B cell (primary cell): ENCODE data around the gene TMED7. TPM values are rescaled to one million over a fixed set of nuclear protein-coding genes. Genes with fewer than 3 reads are reported as not detected.

ENCODE experiments used
- ATAC-seq: fragments of 200-7000 bp; cut with Tn5 transposase; one replicate; pipeline ENCODE4 v1.10.0; 2021; ENCODE audit warnings: low read depth, mild to moderate bottlenecking, moderate number of reproducible peaks, moderate library complexity
- CTCF ChIA-PET: fragments of 350-600 bp; sonication (Branson Sonifier 250); formaldehyde crosslinking; loops from one replicate; lab custom pipeline; 2021; ENCODE audit warnings: antibody characterized with exemption, inconsistent platforms; lab: Charles Lee
- POLR2A ChIA-PET: fragments of 350-600 bp; sonication (Branson Sonifier 250); formaldehyde crosslinking; loops from one replicate; lab custom pipeline; 2021; ENCODE audit warnings: antibody characterized with exemption; lab: Charles Lee
- DNase-seq: peaks from one replicate; pipeline ENCODE4 v3.0.0; 2013
- H2AFZ ChIP-seq: 2 replicates; pipeline ENCODE4 v1.6.1; 2012; ENCODE audit warnings: mild to moderate bottlenecking, low read depth, low read length; ENCODE audit not compliant: insufficient read depth, poor library complexity, severe bottlenecking
- H3K27ac ChIP-seq, 2 donors: 1 replicate in 1 of 2; 2 replicates in 1 of 2; pipeline ENCODE4 v1.5.1; 2012 to 2013; ENCODE audit warnings: low read length in 2 of 2, mild to moderate bottlenecking in 2 of 2, moderate library complexity in 1 of 2
- H3K27me3 ChIP-seq, 4 experiments: fragments of 200-600 bp in 1 of 4; sonication (generic) in 1 of 4; replicated peaks in 1 of 4; 1 replicate in 2 of 4; 2 replicates in 2 of 4; pipeline versions ENCODE4 v1.6.1 to v1.7.0; 2013 to 2016; ENCODE audit warnings: low read length in 3 of 4, mild to moderate bottlenecking in 2 of 4, mixed read lengths in 1 of 4, moderate library complexity in 1 of 4; ENCODE audit not compliant: insufficient read depth in 4 of 4, control insufficient read depth in 3 of 4; ENCODE audit errors: control extremely low read depth in 1 of 4
- H3K36me3 ChIP-seq, 2 experiments: replicated peaks in 1 of 2; 1 replicate in 1 of 2; 2 replicates in 1 of 2; pipeline versions ENCODE4 v1.6.1 to v1.7.1; 2013; ENCODE audit warnings: low read length in 1 of 2; ENCODE audit not compliant: insufficient read depth in 2 of 2, control insufficient read depth in 1 of 2; ENCODE audit errors: control extremely low read depth in 1 of 2, extremely low read depth in 1 of 2
- H3K4me1 ChIP-seq, 2 donors: fragments of 200-600 bp in 1 of 2; sonication (generic) in 1 of 2; 1 replicate in 1 of 2; 2 replicates in 1 of 2; pipeline versions ENCODE4 v1.5.1 to v1.6.1; 2013 to 2017; ENCODE audit warnings: low read length in 2 of 2; ENCODE audit not compliant: control insufficient read depth in 2 of 2, insufficient read depth in 2 of 2
- H3K4me2 ChIP-seq: replicated peaks from 2 replicates; pipeline ENCODE3; 2012; ENCODE audit warnings: mild to moderate bottlenecking, low read depth, low read length; ENCODE audit not compliant: poor library complexity, severe bottlenecking
- H3K4me3 ChIP-seq, 5 experiments: fragments of 200-600 bp in 1 of 5; sonication (generic) in 1 of 5; 1 replicate in 3 of 5; 2 replicates in 2 of 5; pipeline versions ENCODE4 v1.5.1 to v1.7.0; 2011 to 2016; ENCODE audit warnings: low read length in 4 of 5, mild to moderate bottlenecking in 4 of 5, low read depth in 2 of 5, control low read depth in 1 of 5, moderate library complexity in 1 of 5; ENCODE audit not compliant: insufficient read depth in 1 of 5; ENCODE audit errors: control extremely low read depth in 1 of 5, extremely low read depth in 1 of 5
- H3K79me2 ChIP-seq: fragments of 200-600 bp; sonication (generic); one replicate; pipeline ENCODE4 v1.6.0; 2016; ENCODE audit warnings: low read length; ENCODE audit not compliant: control insufficient read depth, insufficient read depth
- H3K9ac ChIP-seq: fragments of 200-600 bp; sonication (generic); 2 replicates; pipeline ENCODE4 v1.6.1; 2017; ENCODE audit warnings: mild to moderate bottlenecking, low read length, moderate library complexity
- H3K9me3 ChIP-seq, 3 donors: one replicate each; pipeline versions ENCODE4 v1.6.1 to v1.7.1; 2013; ENCODE audit warnings: low read length in 2 of 3; ENCODE audit not compliant: control insufficient read depth in 2 of 3, insufficient read depth in 1 of 3; ENCODE audit errors: control extremely low read depth in 1 of 3
- H4K20me1 ChIP-seq: 2 replicates; pipeline ENCODE4 v1.6.0; 2012; ENCODE audit warnings: mild to moderate bottlenecking, low read length; ENCODE audit not compliant: insufficient read depth, control insufficient read depth, poor library complexity, severe bottlenecking
- H3K27ac Mint-ChIP-seq: one replicate; pipeline ENCODE4 v1.8.0; 2021; ENCODE audit warnings: mixed read lengths
- H3K27me3 Mint-ChIP-seq: one replicate; pipeline ENCODE4 v1.8.0; 2021; ENCODE audit warnings: mixed read lengths
- H3K4me1 Mint-ChIP-seq: one replicate; pipeline ENCODE4 v1.8.0; 2021; ENCODE audit warnings: mixed read lengths
- H3K4me3 Mint-ChIP-seq: one replicate; pipeline ENCODE4 v1.8.0; 2021; ENCODE audit warnings: mixed read lengths
- H3K9me3 Mint-ChIP-seq: one replicate; pipeline ENCODE4 v1.8.0; 2022; ENCODE audit warnings: mixed read lengths; ENCODE audit not compliant: insufficient read depth
- EZH2 ChIP-seq: IDR thresholded peaks from 2 replicates; pipeline ENCODE4 v1.6.1; 2012; ENCODE audit warnings: borderline replicate concordance, low read depth, mild to moderate bottlenecking, moderate library complexity, low read length; ENCODE audit not compliant: insufficient read depth, poor library complexity, severe bottlenecking
- WGBS: methylation state at CpG from one replicate; pipeline ENCODE4 v1.1.5; 2013; ENCODE audit warnings: missing lambda C conversion rate; ENCODE audit not compliant: insufficient coverage; 5-methylcytosine and 5-hydroxymethylcytosine counted together
- intact Hi-C: fragments of 100-400 bp; cut with micrococcal nuclease; formaldehyde crosslinking; loops from one replicate; pipeline ENCODE4 v1.10.0; 2022
- polyA plus RNA-seq: library from polyadenylated mRNA; depleted of rRNA; stranded (reverse); fragments of >200 nt; gene quantifications from 2 replicates; pipeline ENCODE4 v1.2.3, GENCODE V29; 2012
- total RNA-seq, 2 donors: library from RNA; stranded (reverse); fragments of 120-200 nt in 1 of 2; gene quantifications; 1 replicate in 1 of 2; 2 replicates in 1 of 2; pipeline versions ENCODE4 v1.2.3 to v1.2.4, GENCODE V29; 2013 to 2022
- TF ChIP-seq, protein P1 (sequence below): fragments of 200-600 bp; IDR thresholded peaks from one replicate; pipeline ENCODE4 v1.8.0; 2022; ENCODE audit warnings: antibody characterized with exemption, mild to moderate bottlenecking

Gene TMED7
- total and polyA plus RNA-seq, 2 donors (not counting 1 experiment from before 2014, with no cell fraction given) = 17.3 to 40.4 TPM

GRCh38 chr5:115600766-115601165 is 25.1 kb downstream of the TMED7 start:
- intact Hi-C loops = loop anchor here (1.0 to 2.0 kb wide), 2 partner anchors 26 to 56 kb away; partner anchors contain the start of genes FEM1C and TMED7
- Histone ChIP-seq H3K4me3 (peak overlapping the region in 1 of 5 experiments; percentile 87), H3K27ac (peak overlapping the region in 1 of 2 donors; percentile 91), H3K9me3 (no peaks in the 10 kb centered on the region), H3K36me3 (no peaks in the 10 kb centered on the region), H3K79me2 (peaks cover 36% of the 10 kb centered on the region), H3K9ac (peak overlapping the region; percentile 81), H3K27me3 (no peaks in the 10 kb centered on the region), H3K4me2 (peak overlapping the region; percentile 86), H4K20me1 (no peaks in the 10 kb centered on the region), H3K4me1 (peaks cover 38% of the 10 kb centered on the region in 2 donors), H2AFZ (no peak overlapping the region)
- WGBS = no CpG with 5 or more reads among the region's 3 CpGs
- TF ChIP-seq EZH2 = no peak
- ChIA-PET POLR2A (no interaction called here), CTCF (interaction anchor here (0.9 to 1.4 kb wide), 5 partner anchors 8 to 498 kb away, joined by 3 to 6 read pairs (median 4); partner anchors contain the start of gene FEM1C)
- Mint-ChIP-seq H3K27ac (peak overlapping the region; percentile 78), H3K4me1 (peaks cover 43% of the 10 kb centered on the region), H3K9me3 (no peaks in the 10 kb centered on the region), H3K27me3 (no peaks in the 10 kb centered on the region), H3K4me3 (peak overlapping the region; percentile 65)
- DNase-seq (no peak), ATAC-seq (no peak)

- Histone ChIP-seq H3K9ac (no peak overlapping the region), H3K36me3 (no peaks in the 10 kb centered on the region), H3K4me1 (peaks cover 38% of the 10 kb centered on the region in 2 donors), H3K27me3 (no peaks in the 10 kb centered on the region), H4K20me1 (no peaks in the 10 kb centered on the region), H3K9me3 (no peaks in the 10 kb centered on the region), H3K79me2 (peaks cover 45% of the 10 kb centered on the region), H3K4me3 (no peak overlapping the region), H3K4me2 (peak overlapping the region; percentile 17), H3K27ac (peak overlapping the region in 1 of 2 donors; percentile 91), H2AFZ (no peak overlapping the region)
- Mint-ChIP-seq H3K27ac (peak overlapping the region; percentile 78), H3K4me3 (peak overlapping the region; percentile 65), H3K4me1 (peaks cover 41% of the 10 kb centered on the region), H3K9me3 (no peaks in the 10 kb centered on the region), H3K27me3 (no peaks in the 10 kb centered on the region)
- ChIA-PET CTCF (interaction anchor here (0.6 to 1.2 kb wide), 5 partner anchors 8 to 499 kb away, joined by 3 to 6 read pairs (median 5); partner anchors contain the start of gene FEM1C), POLR2A (no interaction called here)
- WGBS = 100% methylated on average over 1 of the region's 2 CpGs
- intact Hi-C loops = loop anchor here (2.0 kb wide), 2 partner anchors 21 to 55 kb away; partner anchors contain the start of gene FEM1C
- ATAC-seq (no peak), DNase-seq (no peak)
- TF ChIP-seq, protein P1, sequence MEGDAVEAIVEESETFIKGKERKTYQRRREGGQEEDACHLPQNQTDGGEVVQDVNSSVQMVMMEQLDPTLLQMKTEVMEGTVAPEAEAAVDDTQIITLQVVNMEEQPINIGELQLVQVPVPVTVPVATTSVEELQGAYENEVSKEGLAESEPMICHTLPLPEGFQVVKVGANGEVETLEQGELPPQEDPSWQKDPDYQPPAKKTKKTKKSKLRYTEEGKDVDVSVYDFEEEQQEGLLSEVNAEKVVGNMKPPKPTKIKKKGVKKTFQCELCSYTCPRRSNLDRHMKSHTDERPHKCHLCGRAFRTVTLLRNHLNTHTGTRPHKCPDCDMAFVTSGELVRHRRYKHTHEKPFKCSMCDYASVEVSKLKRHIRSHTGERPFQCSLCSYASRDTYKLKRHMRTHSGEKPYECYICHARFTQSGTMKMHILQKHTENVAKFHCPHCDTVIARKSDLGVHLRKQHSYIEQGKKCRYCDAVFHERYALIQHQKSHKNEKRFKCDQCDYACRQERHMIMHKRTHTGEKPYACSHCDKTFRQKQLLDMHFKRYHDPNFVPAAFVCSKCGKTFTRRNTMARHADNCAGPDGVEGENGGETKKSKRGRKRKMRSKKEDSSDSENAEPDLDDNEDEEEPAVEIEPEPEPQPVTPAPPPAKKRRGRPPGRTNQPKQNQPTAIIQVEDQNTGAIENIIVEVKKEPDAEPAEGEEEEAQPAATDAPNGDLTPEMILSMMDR = no peak
- TF ChIP-seq EZH2 = no peak
Measured at GRCh38 chr5:115599924-115600323, 25.9 kb downstream of the TMED7 start.
